ENCODE data around the gene ZNF438.

ZNF438 gene

DNA sequence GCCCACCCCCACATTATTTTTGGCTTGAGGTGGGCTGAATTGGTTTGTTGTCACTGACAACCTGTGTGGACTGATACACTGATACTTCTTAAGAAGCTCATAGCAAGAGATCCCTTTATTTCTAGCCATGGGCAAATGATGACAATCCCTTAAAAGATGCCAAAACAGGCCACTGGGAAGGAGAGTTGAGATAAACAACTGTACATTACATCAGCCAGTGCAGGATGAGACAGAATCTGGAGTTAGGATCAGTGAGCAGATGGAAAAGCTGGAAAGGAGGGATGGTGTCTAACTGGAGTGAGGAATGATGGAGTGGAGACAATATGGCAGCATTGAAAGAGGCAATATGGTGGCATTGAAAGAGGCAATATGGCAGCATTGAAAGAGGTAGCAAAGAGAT is 206.2 kb downstream of the ZNF438 start:
- no peak for DNase-seq (ENCODE audit: low read depth in 2 of 2)

DNA sequence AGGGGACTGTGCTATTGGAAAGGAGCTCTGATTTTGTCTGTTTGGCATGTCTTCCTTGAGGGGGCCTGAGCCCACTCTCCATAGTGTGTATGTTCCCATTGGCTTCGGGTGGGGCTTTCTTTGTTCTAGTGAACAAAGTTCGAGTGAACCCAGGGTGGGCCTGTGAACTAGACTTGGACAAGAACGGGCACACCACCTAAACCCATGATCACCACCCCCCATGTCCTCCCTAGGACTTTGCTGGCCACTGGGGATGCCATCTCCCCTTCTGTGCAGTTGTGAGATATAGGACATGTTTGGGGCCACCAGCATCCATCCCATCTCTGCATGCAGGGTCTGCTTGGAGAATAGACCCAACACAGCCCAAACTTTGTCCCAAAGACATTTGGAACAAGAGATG is 206.6 kb downstream of the ZNF438 start:
- DNase-seq (ENCODE audit: low read depth in 2 of 2): no peak

DNA sequence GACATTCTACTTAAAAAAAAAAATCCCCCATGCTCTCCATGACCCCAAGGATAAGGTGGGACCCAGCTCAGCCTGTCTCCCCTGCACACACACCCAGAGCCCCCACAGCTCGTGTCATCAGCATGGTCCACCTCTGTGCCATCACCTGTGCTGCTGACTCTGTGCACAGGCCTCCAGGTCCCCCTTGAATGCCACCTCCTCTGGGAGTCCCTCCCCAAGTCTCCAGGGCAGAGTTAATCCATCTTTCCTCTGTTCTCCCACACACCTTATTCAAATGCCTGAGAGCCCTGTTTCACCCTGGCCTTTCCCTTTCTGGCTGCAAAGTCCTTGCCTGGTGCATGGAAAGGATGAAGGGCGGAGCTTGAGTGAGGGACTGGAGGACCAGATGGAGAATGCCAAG is 208.0 kb downstream of the ZNF438 start:
- no peak for DNase-seq (ENCODE audit: low read depth in 2 of 2)

DNA sequence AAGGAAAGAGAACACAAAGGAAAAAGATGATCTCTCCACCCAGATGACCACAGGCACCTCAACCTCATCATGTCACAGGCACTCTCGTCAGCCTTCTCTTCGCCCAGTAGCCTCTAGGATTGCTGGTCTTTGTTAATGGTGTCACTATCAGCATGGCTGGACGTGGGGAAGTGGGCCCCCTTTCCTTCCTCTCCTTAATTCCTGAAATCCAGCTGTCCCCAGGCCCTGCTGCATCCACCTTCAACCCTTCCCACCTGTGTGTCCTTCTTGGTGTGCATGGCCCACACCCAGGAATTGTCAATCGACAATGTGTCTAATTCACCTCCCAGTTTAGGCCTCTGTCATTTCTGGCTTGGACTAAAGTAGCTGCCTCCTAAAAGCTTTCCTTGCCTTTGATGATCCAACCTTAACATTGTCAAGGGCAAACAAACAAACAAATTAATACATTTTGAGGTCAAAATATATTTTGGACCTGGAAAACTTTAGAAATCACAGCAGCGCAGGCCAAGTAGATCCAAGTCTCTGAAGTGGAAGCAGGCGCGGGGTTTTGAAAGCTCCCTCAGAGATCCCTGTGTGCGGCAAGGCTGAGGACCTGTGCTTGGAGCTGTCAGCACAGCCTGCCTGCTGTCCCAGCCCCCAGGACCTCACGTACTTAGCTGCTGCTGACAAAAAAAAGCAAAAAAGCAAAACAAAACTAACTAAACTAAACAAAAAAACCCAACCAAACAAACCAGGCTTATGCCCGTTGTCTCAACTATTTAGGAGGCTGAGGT is 208.8 kb downstream of the ZNF438 start:
- no peak for DNase-seq (ENCODE audit: low read depth in 2 of 2)

DNA sequence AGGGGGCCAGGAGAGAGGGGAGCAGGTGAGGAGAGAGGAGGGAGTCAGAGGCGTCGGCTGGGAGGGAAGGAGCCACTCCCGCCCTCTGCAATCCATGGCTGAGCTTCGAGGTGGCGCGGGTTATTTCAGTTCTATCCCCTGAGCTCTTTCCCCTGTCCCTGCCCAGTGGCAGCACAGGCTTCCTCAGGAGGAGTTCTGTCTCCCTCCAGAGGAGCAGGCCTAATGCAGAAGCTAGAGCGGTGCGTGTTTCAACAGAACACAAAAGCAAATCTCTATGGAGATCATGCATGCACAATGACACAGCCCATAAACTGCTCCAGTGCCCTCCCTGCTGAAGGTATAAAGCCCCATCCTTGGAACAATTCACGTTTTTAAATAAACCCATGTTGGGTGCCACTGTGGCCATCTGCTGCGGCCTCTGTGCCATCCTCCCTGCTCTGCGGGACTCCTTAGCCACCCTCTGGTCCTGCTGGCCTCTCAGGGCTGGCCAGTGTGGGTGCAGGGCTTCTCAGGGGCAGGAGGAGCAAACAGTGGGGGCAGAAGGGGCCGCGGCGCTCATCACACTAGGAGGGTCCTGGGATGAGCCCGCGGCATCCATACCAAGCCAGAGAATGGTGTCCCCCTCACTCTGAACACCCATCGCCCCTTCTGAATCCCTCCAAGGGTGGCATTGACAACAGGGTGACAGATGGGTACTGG is 209.5 kb downstream of the ZNF438 start:
- DNase-seq (ENCODE audit: low read depth in 2 of 2): no peak

DNA sequence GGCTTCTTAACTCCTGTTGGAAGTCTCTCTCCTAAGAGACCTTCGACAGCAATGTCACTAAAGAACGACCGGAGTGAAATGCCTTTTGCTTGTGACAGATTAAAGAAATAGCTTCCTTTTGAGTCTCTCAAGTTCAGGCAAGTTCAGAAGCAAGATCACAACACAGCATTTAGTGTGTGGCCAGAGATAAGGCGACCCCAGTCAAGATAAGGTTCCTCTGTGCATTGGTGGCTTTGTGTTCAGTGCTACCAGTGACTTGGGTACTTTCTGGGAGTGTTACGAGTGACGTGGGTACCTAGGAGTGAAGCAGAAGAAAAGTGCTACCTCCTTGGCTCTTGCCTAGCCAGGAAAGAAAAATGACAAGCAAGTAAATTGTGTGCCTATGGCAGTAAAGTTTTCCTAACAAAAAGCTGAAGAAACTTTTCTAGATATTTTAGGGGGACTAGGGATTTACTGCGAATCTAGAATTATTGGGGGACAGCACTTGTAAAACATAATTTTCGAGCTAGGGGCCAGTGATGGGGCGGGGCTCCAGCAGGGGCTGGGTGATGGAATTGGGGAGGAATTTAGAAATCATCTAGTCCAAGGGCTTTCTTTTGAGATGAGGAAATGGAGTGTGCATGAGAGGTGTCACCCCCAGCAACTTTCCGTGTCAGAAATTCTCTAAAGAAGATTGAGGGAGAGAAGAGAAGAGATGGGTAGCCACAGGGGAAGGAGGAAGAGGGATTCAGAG is 210.2 kb downstream of the ZNF438 start:
- DNase-seq (ENCODE audit: low read depth in 2 of 2): no peak

DNA sequence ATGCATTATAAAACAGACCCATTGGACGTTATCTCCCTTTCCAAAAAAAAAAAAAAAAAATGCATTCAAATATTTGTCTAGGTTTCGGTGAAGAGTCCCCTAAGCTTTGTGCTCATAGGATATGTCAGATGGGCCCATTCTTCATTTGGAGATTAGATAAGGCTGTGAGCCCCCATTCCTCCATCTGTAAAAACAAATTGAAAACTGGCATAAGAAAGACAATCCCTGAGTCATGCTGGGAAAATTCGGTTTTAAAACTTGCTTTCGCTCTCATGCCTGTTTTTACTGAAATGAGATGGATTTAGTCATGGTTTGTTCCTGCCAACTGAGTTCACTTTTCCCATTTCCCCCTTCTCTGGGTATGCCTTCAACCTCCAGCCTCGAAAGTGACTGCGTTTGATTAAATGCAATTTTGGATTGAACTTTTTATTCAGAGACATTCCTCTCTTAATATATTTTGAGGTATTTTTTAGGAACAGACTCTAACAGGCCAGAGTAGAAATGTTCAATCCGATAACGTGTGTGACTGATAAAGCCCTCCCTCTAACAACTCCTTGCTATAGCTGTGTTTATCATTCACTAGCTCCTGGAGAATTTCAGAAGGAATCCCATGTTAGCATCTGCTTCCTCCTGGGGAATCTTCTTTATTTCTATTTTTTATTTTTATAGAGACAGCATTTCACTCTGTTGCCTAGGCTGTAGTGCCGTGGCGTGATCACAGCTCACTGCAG is 211.2 kb downstream of the ZNF438 start:
- DNase-seq (ENCODE audit: low read depth in 2 of 2): no peak

DNA sequence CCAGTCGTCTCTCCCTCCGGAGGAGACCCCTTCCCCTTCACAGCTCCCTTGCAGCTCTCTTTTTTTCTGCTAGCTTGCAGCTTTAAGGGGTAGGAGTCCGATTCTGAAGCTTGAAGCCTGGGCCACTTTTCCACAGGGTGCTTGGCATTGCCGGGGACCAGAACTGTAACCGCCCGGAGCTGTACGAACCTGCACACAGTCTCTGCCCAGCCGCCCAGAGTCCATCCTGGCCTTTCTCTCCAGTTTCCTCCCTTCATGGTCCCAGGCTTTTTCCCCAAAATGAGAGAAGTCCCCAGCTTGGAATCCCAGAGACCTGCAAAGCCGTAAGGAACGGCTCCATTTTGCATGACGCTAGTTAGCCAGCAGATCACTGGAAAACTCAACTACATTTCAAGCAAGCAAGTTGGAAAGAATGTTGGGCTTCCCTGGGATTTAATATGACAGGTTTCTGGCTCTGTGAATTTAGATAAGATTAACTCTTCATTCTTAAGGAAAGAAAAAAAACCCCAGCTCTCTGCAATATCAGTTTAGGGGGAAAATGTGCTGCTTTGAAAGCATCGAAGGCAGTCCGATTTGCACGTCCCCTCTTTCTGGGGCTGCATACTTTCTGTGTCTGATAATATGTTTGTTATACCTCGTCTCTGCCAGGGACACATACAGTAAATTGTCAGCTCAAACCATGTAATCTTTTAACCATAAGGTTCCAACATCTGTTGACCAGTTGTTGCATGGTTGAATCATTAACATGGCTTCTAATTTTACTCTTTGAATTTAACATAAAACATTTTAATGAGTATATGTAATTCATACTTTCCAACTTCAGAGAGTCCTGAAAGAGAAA is 212.1 kb downstream of the ZNF438 start:
- DNase-seq (ENCODE audit: low read depth in 2 of 2): no peak

DNA sequence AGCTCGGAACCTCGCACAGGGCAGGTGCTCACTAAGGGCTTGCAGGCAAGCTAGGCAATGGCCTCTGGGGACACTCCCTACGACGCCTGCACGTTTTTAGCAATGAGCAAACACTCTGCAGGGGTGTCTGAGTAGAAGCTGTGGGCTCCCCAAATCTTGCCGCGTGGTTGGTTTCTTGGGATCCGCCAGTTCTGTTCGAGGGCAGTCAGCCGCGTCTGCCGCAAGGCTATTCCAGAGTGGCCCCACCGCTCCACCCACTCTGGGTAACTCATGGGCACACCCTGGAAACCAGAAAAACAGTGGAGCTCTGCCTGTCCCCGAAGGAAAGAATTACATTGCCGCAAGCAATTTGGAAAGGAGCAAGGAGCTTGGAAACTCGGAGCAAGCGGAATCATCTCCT is 212.8 kb downstream of the ZNF438 start:
- DNase-seq (ENCODE audit: low read depth in 2 of 2): no peak

DNA sequence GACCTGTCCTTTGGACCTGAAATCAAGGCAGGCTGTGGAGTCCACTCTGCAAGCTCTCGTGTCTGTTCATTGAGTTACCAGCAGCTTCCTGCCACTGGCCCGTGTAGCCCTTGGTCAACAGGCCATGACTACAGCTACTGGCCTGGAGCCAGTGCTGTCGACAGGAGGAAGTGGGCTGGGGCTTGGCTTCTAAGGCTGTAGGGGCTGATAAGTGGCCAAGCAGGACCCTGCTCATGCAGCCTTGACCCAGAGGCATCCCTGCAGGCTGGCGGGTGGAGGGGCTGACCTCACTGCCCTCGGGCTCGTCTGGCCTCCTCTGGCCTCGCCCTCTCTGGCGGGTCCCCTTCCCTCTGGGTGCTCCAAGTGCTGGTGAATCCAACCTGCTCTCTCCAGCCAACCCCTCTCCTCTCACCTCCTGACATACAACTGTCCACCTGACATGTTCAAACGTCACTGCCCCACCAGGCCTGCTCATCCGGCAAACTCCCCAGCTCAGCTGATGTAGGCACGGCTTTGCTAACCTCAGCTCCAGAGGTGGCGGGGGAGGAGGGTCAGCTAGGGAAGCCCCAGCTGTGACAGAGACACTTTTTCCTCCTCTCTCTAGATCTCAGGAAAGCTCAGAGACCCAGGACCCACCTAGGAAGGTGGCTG is 213.5 kb downstream of the ZNF438 start:
- no peak for DNase-seq (ENCODE audit: low read depth in 2 of 2)

DNA sequence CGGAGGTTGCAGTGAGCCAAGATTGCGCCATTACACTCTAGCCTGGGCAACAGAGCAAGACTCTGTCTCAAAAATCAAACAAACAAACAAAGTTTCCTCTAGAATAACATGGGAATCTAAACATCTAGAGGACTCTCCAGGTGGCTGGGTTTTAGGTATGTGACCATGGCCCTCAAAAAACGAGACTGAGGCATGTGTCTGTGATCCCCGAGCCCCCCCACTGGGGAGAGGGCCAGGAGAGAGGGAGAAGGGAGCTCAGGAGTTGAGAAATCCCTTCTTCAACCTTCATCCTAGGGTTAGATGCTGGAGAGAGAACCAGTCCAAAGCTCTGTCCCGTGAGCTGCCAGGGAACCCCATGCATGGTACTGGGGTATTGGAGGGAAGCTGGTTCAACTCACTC is 214.1 kb downstream of the ZNF438 start:
- DNase-seq (ENCODE audit: low read depth in 2 of 2): no peak

DNA sequence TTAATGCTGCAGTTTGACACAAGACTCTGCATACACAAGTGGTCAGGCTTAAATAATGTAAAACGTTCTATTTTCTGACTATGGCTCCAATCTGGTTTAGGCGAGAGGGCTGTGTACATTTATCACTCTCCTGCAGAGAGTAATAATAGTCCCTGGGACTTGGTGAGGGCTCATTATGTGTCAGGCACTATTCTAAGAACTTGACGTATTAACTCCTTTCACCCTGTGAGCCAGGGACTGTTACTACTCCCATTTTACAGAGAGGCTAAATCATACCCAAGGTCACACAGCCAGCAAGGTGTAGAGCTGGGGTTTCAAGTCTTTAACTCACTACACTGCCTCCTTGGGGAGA is 214.9 kb downstream of the ZNF438 start:
- DNase-seq (ENCODE audit: low read depth in 2 of 2): no peak

DNA sequence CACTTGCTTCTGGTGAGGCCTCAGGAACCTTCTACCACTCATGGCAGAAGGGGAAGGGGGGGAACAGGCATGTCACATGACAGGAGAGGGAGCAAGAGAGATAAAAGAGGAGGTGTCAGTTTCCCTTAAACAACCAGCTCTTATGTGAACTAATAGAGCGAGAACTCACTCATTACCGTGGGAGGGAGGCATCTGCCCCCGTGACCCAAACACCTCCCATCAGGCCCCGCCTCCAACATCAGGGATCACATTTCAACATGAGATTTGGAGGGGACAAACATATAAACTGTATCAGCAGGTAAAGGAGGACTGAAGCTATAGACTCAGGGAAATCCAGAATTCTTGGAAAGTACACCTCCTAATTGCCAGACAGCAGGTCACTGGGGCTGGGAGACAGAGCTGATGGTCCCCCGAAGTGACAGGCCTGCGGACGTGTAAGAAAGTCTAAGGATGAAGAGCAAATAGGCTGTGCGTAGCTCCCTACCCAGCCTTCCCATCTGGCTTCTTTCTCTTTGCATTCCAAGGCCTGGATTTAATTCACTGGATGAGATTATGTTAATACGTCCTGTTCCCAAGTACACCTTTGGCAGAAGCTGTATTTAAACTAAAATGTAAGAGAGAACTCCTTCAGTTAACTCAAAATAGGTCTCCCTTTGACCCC is 215.4 kb downstream of the ZNF438 start:
- no peak for DNase-seq (ENCODE audit: low read depth in 2 of 2)

DNA sequence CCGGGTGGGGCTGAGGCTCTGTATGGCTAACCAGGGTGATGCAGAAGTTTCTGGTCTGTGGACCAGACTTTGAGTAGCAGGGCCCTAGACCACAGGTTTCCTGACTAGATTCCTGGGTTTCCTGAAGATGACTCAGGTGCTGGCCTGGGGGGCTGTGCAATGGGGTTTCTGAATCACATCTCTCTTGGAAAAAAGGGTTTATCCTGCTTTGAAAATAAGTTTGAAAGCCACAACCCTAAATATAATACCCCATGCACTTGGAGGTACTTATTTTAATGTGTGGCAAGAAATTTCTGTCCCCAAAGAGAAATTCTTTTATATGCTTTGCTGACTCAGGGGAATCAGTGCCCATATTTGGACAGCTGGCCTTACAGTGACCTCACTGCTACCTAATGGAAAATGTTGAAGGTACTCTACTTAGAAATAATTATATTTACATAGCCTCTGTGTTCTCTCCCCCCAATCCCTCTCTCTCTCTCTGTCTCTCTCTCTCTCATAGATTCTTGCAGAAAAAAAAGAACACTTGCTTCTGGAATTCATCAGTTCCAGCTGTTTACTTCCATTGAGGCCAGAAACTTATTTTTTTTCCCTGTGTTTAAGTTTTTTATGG is 217.7 kb downstream of the ZNF438 start:
- DNase-seq (ENCODE audit: low read depth in 2 of 2): no peak

DNA sequence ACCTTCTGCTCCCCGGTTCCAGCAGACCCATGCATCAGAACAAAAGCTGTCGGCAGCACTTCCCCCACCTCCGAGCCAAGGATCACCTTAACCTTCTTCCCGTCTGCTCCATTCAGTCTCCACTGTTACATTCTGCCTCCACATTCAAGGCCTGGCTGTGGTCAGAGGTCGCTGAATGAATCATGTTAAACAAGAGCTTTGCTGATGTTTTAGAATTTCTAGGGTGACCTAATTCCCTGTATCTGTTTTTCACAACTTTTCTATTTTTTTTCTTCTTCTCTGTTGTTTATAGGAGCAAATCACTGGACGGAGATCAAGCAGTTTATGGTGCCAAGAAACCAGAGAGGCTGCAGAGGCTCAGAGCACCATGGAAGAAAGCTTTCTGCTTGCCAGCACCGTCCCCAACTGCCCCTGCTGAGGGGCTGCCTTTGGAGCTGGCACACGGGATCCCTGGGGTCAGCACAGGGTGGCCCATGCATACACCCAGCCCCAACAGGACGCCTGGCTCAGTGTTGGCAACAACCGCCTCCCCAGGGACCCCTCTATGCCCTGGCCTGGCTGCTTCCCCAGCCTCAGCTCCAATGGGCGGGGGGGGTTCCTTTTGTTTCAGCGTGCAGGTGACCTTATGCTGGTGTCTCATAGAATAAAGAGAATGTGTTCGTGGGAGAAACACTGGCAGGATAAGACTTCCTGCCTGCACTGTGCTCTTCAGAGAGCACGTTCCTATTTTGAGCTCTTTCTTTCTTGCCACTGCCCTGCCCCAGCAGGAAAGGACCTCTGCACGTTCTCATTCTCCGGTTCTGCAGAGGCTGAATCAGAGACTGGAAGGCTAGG is 219.4 kb downstream of the ZNF438 start:
- no peak for DNase-seq (ENCODE audit: low read depth in 2 of 2)

DNA sequence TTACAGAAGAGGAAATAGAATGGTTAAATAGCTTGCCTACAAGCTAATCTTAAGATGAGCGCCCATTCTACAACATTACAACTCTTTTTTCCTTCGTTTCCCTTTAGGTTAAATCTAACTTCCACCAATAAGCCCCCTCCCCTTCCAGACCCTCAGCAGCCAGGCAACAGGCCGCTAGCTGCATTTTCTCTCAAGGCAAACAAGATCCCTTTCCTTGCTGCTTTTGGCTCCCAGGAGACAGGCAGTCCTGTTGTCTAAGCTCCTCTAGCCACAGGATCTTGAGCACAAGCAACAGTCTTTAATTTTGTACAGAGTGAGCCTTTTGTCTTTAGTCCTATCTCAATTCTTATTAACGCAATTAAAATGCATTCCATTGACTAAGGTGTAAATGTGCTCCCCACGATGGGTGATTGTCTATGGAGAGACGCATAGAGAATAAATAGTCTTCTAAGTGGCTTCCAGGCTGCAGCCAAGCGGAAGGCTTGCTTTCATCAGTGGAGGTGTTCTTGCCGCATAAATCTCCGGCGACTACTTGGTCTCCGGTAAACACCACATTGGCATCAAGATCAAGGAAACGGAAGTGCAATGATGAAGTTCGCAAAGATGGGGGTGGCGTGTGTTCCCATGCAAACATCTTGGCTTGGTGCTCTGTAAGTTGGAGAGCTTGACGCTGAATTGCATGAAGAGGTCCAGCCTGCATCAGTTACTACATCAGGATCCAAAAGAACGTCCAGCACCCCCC is 220.2 kb downstream of the ZNF438 start:
- no peak for DNase-seq (ENCODE audit: low read depth in 2 of 2)

DNA sequence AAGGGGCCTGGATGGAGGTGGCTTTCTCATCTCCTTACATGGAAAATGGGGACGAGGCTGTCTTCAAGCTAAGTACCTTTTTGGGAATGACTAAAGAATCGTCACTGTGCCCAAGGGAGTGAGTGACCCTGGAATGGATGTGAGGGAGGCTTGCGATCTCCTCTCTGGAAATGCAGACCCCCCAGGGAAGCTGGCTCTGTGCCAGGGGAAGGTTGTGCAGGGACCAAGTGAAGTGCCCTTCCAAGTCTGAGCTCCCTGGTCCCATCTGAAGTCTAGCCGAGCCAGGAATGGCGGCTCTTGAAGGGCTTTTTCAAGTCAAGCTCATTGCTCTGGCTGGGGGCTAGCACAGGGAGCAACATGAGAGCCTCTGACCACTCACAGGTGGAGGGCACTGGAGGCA is 221.2 kb downstream of the ZNF438 start:
- DNase-seq (ENCODE audit: low read depth in 2 of 2): no peak

DNA sequence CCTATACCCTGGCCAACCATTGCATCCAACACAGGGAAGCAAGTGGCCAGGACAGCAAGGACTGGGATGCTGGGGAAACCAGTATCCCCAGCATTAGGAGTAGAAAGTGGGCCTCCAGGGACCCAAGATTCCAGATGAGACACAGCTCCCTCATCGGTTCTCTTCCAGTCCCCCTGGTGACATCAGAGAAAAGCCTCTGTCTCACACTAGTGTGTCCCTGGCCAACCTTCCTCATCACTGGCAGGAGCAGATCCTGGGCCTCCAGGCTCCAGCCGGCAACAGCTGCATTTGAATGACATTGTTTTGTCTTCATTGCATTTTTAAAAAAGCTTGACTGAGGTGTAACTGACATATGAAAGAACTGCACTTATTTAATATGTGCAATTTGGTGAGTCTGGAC is 224.8 kb downstream of the ZNF438 start:
- DNase-seq (ENCODE audit: low read depth in 2 of 2): no peak

All from stimulated activated CD4-positive, alpha-beta T cell treated with anti-CD3 and anti-CD28 coated beads, Interleukin-1b, Interleukin-23, amount 100 ng/mL, for 4 hours (primary cell).